GM18868 (cell line): ENCODE results near the gene LNX1.
A peak's percentile ranks its signal among the peaks of the same experiment; 100 is the strongest.

Source experiments
- ATAC-seq: cut with Tn5 transposase; IDR thresholded peaks from one replicate; pipeline ENCODE4 v1.9.1; 2021; ENCODE audit warnings: mild to moderate bottlenecking, moderate library complexity; ENCODE audit not compliant: unreplicated experiment

Gene LNX1

GRCh38 chr4:53591372-53591892, at the start of gene LNX1:
TSS of gene LNX1 (minus strand) at chr4:53591486. CDS start at chr4:53574002, 17,484 bp downstream.
- ATAC-seq: peak; percentile 47

GRCh38 chr4:53640576-53641453, 49.5 kb upstream of the LNX1 start:
- peak; percentile 86 for ATAC-seq

GRCh38 chr4:53638919-53639318, 47.6 kb upstream of the LNX1 start:
- no peak for ATAC-seq

- ATAC-seq: no peak
Measured at GRCh38 chr4:53637348-53637747, 46.1 kb upstream of the LNX1 start.

GRCh38 chr4:53635697-53636483, 44.6 kb upstream of the LNX1 start:
- ATAC-seq: no peak

GRCh38 chr4:53633608-53634007, 42.3 kb upstream of the LNX1 start:
- no peak for ATAC-seq

- ATAC-seq: no peak
Measured at GRCh38 chr4:53629296-53629695, 38.0 kb upstream of the LNX1 start.

GRCh38 chr4:53626491-53626890, 35.2 kb upstream of the LNX1 start:
- no peak for ATAC-seq

GRCh38 chr4:53625888-53626287, 34.6 kb upstream of the LNX1 start:
- no peak for ATAC-seq

- no peak for ATAC-seq
Measured at GRCh38 chr4:53622739-53623151, 31.5 kb upstream of the LNX1 start.

GRCh38 chr4:53620956-53621355, 29.7 kb upstream of the LNX1 start:
- ATAC-seq: no peak

- ATAC-seq: no peak
Measured at GRCh38 chr4:53619431-53619830, 28.1 kb upstream of the LNX1 start.

GRCh38 chr4:53618321-53618720, 27.0 kb upstream of the LNX1 start:
- no peak for ATAC-seq

- ATAC-seq: peak; percentile 51
Measured at GRCh38 chr4:53617101-53617680, 25.9 kb upstream of the LNX1 start.

GRCh38 chr4:53616219-53616618, 24.9 kb upstream of the LNX1 start:
- no peak for ATAC-seq

- no peak for ATAC-seq
Measured at GRCh38 chr4:53614591-53614990, 23.3 kb upstream of the LNX1 start.

- ATAC-seq: no peak
Measured at GRCh38 chr4:53613428-53613827, 22.1 kb upstream of the LNX1 start.

GRCh38 chr4:53608649-53609048, 17.4 kb upstream of the LNX1 start:
- peak; percentile 68 for ATAC-seq

GRCh38 chr4:53608242-53608641, 17.0 kb upstream of the LNX1 start:
- ATAC-seq: peak; percentile 78

- no peak for ATAC-seq
Measured at GRCh38 chr4:53605783-53606182, 14.5 kb upstream of the LNX1 start.

- ATAC-seq: no peak
Measured at GRCh38 chr4:53602390-53602789, 11.1 kb upstream of the LNX1 start.
